Endothelial cell of umbilical vein (primary cell): ENCODE measurements around the gene ENO4. TPM values are rescaled to one million over a fixed set of nuclear protein-coding genes. Genes with fewer than 3 reads are reported as not detected.

Experiments
- BruUV-seq: library from RNA; stranded (reverse); fragments of 400-500 nt; replicated peaks from 2 replicates; lab custom pipeline; 2021; lab: Mats Ljungman, UMichigan
- CTCF ChIA-PET: fragments of 300-600, 350-600 bp; sonication (Branson Sonifier 250); formaldehyde crosslinking; loops from one replicate; lab custom pipeline; 2021; ENCODE audit warnings: antibody characterized with exemption, inconsistent platforms; lab: Charles Lee
- POLR2A ChIA-PET: fragments of 300-600, 350-600 bp; sonication (Branson Sonifier 250); formaldehyde crosslinking; loops from one replicate; lab custom pipeline; 2021; ENCODE audit warnings: antibody characterized with exemption, inconsistent platforms; lab: Charles Lee
- DNase-seq: peaks from one replicate; pipeline ENCODE4 v3.0.0-alpha.2; 2011; ENCODE audit warnings: low read depth, low spot score
- FAIRE-seq: peaks from 2 replicates; lab custom pipeline; 2011; peaks lifted over from hg19 to GRCh38; lab: Jason Lieb, UNC
- H2AFZ ChIP-seq: 2 replicates; pipeline ENCODE4 v1.6.0; 2012; ENCODE audit warnings: low read depth, low read length, control low read depth, inconsistent platforms
- H3K27ac ChIP-seq: 2 replicates; pipeline ENCODE4 v1.5.1; 2011; ENCODE audit warnings: low read depth, mild to moderate bottlenecking, control low read depth, low read length, moderate library complexity; ENCODE audit not compliant: insufficient read depth
- H3K27me3 ChIP-seq, 2 experiments: 2 replicates each; pipeline versions ENCODE4 v1.6.0 to v1.6.1; 2011; ENCODE audit warnings: low read length in 2 of 2, mixed read lengths in 1 of 2; ENCODE audit not compliant: control insufficient read depth in 2 of 2, insufficient read depth in 2 of 2
- H3K36me3 ChIP-seq, 2 experiments: 2 replicates in 1 of 2; 3 replicates in 1 of 2; pipeline ENCODE4 v1.5.1; 2011; ENCODE audit warnings: low read length in 2 of 2, mild to moderate bottlenecking in 1 of 2, moderate library complexity in 1 of 2; ENCODE audit not compliant: control insufficient read depth in 2 of 2, insufficient read depth in 2 of 2; ENCODE audit errors: extremely low read depth in 1 of 2
- H3K4me1 ChIP-seq: 3 replicates; pipeline ENCODE4 v1.5.1; 2011; ENCODE audit warnings: mild to moderate bottlenecking, low read length; ENCODE audit not compliant: control insufficient read depth, insufficient read depth; ENCODE audit errors: extremely low read depth
- H3K4me2 ChIP-seq: 2 replicates; pipeline ENCODE4 v1.6.1; 2011; ENCODE audit warnings: low read length, control low read depth, mixed read lengths; ENCODE audit not compliant: insufficient read depth
- H3K4me3 ChIP-seq, 3 experiments: fragments of 200-600 bp in 1 of 3; sonication (generic), shearing (Covaris generic) in 1 of 3; replicated peaks in 1 of 3; 2 replicates each; pipeline ENCODE4 v1.5.1; 2011 to 2016; ENCODE audit warnings: control low read depth in 3 of 3, low read length in 3 of 3, mild to moderate bottlenecking in 2 of 3, inconsistent platforms in 1 of 3, low read depth in 1 of 3, moderate library complexity in 1 of 3; ENCODE audit not compliant: insufficient read depth in 1 of 3
- H3K79me2 ChIP-seq: 2 replicates; pipeline ENCODE4 v1.6.0; 2012; ENCODE audit warnings: low read length, inconsistent platforms; ENCODE audit not compliant: control insufficient read depth, insufficient read depth
- H3K9ac ChIP-seq: replicated peaks from 2 replicates; pipeline ENCODE3; 2011; ENCODE audit warnings: low read length, control low read depth; ENCODE audit not compliant: insufficient read depth; ENCODE audit errors: extremely low read depth
- H3K9me1 ChIP-seq: replicated peaks from 3 replicates; pipeline ENCODE4 v1.6.0; 2011; ENCODE audit warnings: mild to moderate bottlenecking, low read length; ENCODE audit not compliant: control insufficient read depth, insufficient read depth; ENCODE audit errors: extremely low read depth
- H3K9me3 ChIP-seq: replicated peaks from 2 replicates; pipeline ENCODE4 v1.5.1; 2012; ENCODE audit warnings: low read length, inconsistent platforms; ENCODE audit not compliant: control insufficient read depth, insufficient read depth
- H4K20me1 ChIP-seq: replicated peaks from 2 replicates; pipeline ENCODE3; 2011; ENCODE audit warnings: mild to moderate bottlenecking, low read length; ENCODE audit not compliant: control insufficient read depth, insufficient read depth; ENCODE audit errors: extremely low read depth
- CTCF ChIP-seq, 2 donors: IDR thresholded peaks; 1 replicate in 1 of 2; 2 replicates in 1 of 2; pipeline ENCODE4 v1.5.1; 2011; ENCODE audit warnings: low read length in 2 of 2, mild to moderate bottlenecking in 2 of 2, moderate library complexity in 2 of 2, control low read depth in 1 of 2, inconsistent platforms in 1 of 2, low read depth in 1 of 2; ENCODE audit not compliant: insufficient read depth in 1 of 2; ENCODE audit errors: extremely low read depth in 1 of 2
- EZH2 ChIP-seq: IDR thresholded peaks from 2 replicates; pipeline ENCODE4 v1.6.1; 2012; ENCODE audit warnings: borderline replicate concordance, low read depth, mild to moderate bottlenecking, moderate library complexity, low read length, inconsistent platforms; ENCODE audit not compliant: severe bottlenecking
- FOS ChIP-seq: IDR thresholded peaks from 2 replicates; pipeline ENCODE4 v1.6.1; 2011; ENCODE audit warnings: mild to moderate bottlenecking, low read length, moderate library complexity, borderline replicate concordance; ENCODE audit not compliant: insufficient read depth
- GATA2 ChIP-seq: IDR thresholded peaks from 2 replicates; pipeline ENCODE4 v1.7.0; 2011; ENCODE audit warnings: low read depth, mild to moderate bottlenecking, moderate library complexity, mixed read lengths, low read length; ENCODE audit not compliant: insufficient read length, insufficient read depth
- JUN ChIP-seq: IDR thresholded peaks from 2 replicates; pipeline ENCODE4 v1.6.1; 2011; ENCODE audit warnings: borderline replicate concordance, low read depth; ENCODE audit not compliant: insufficient read length, insufficient read depth
- MAX ChIP-seq: IDR thresholded peaks from 2 replicates; pipeline ENCODE4 v1.6.1; 2011; ENCODE audit not compliant: insufficient read depth, insufficient read length
- MYC ChIP-seq: IDR thresholded peaks from one replicate; pipeline ENCODE4 v1.6.1; 2011; ENCODE audit warnings: mild to moderate bottlenecking, low read depth, low read length
- POLR2A ChIP-seq: IDR thresholded peaks from 2 replicates; pipeline ENCODE4 v1.6.1; 2012; ENCODE audit warnings: low read depth, mild to moderate bottlenecking, control low read depth, low read length
- POLR2AphosphoS5 ChIP-seq: IDR thresholded peaks from 2 replicates; pipeline ENCODE4 v1.6.1; 2012; ENCODE audit warnings: low read depth, mild to moderate bottlenecking, control low read depth, low read length, moderate library complexity; ENCODE audit not compliant: insufficient read depth
- dilution Hi-C: fragments of 300-500 bp; cut with MboI; formaldehyde crosslinking; loops from one replicate; pipeline ENCODE4 v1.15.0; 2019; ENCODE audit warnings: low sequenced_read_pairs; ENCODE audit not compliant: extremely low pct_ligation_motif_present
- intact Hi-C: fragments of 100-400 bp; cut with micrococcal nuclease; formaldehyde crosslinking; loops from one replicate; pipeline ENCODE4 v1.10.0; 2022
- polyA plus RNA-seq, 4 experiments: library from polyadenylated mRNA; depleted of rRNA in 3 of 4; stranded (reverse) in 3 of 4; unstranded in 1 of 4; fragments of >200 nt; gene quantifications; 2 replicates each; pipeline versions ENCODE4 v1.2.1 to v1.2.3, GENCODE V29; 2011 to 2012; ENCODE audit warnings: missing spikeins in 1 of 4
- total RNA-seq: library from RNA; stranded (reverse); gene quantifications from 2 replicates; pipeline ENCODE4 v1.2.3, GENCODE V29; 2021

ENO4 gene
- total and polyA plus RNA-seq, 2 donors (not counting 3 experiments of a cell fraction or from before 2014, with no cell fraction given) = 0.08 TPM; not detected in 1

GRCh38 chr10:116873134-116873533, 23.8 kb downstream of the ENO4 start:
- no peaks in the 10 kb centered on the region for H3K79me2 ChIP-seq
- no peak overlapping the region for H3K4me2 ChIP-seq
- no peaks in the 10 kb centered on the region for H3K9me3 ChIP-seq
- H3K9me1 ChIP-seq = no peaks in the 10 kb centered on the region
- intact Hi-C loops = no loop called here
- dilution Hi-C loops = no loop called here
- CTCF ChIA-PET = no interaction called here
- no peak overlapping the region for H2AFZ ChIP-seq
- H4K20me1 ChIP-seq = no peaks in the 10 kb centered on the region
- H3K27ac ChIP-seq = no peak overlapping the region
- TF ChIP-seq JUN (no peak), MYC (no peak), GATA2 (no peak), EZH2 (no peak), POLR2A (no peak), POLR2AphosphoS5 (no peak), MAX (no peak), FOS (no peak), CTCF (IDR thresholded peaks at IDR 0.05; ENCODE audit: extremely low read depth in 1 of 2, insufficient read depth in 1 of 2, low read depth in 1 of 2, low read length in 2 of 2) (no peak)
- H3K4me3 ChIP-seq = no peak overlapping the region
- peaks cover 3 to 6% of the 10 kb centered on the region in 2 experiments for H3K27me3 ChIP-seq
- POLR2A ChIA-PET = no interaction called here
- no peak overlapping the region for H3K9ac ChIP-seq
- H3K36me3 ChIP-seq = no peaks in the 10 kb centered on the region
- BruUV-seq = no TSS peak
- no peak for DNase-seq
- FAIRE-seq = no peak
- H3K4me1 ChIP-seq = no peaks in the 10 kb centered on the region
